K562 (cell line): ENCODE results near the gene SNX19.

Experiments used
- MTF1 ChIP-seq: fragments of 250-450 bp; sonication (Bioruptor Pico); IDR thresholded peaks from 2 replicates; pipeline ENCODE4 v1.9.0; 2021; ENCODE audit warnings: moderate library complexity, mild to moderate bottlenecking, inconsistent platforms, borderline replicate concordance
- TAF1 ChIP-seq: IDR thresholded peaks from 2 replicates; pipeline ENCODE4 v1.6.1; 2011; ENCODE audit warnings: mild to moderate bottlenecking, low read length, moderate library complexity; ENCODE audit not compliant: insufficient read depth, control insufficient read depth, severe bottlenecking; ENCODE audit errors: extremely low read depth
- TEAD4 ChIP-seq, 2 experiments: sonication (generic) in 1 of 2; formaldehyde crosslinking in 1 of 2; IDR thresholded peaks; 2 replicates each; pipeline versions ENCODE4 v1.6.1 to v1.8.0; 2012 to 2022; ENCODE audit warnings: borderline replicate concordance in 1 of 2, inconsistent platforms in 1 of 2, low read length in 1 of 2, mild to moderate bottlenecking in 1 of 2, missing genetic modification reagents in 1 of 2
- TF ChIP-seq, protein P1 (sequence below): sonication (generic); formaldehyde crosslinking; IDR thresholded peaks from 2 replicates; pipeline ENCODE4 v1.8.0; 2022; ENCODE audit warnings: mild to moderate bottlenecking, low read depth, missing genetic modification reagents
- TF ChIP-seq, protein P2 (sequence below), 3 experiments: IDR thresholded peaks in 2 of 3; conservative IDR thresholded peaks in 1 of 3; 2 replicates each; pipeline ENCODE4 v1.5.1; 2011 to 2012; ENCODE audit warnings: low read length in 3 of 3, mild to moderate bottlenecking in 3 of 3, control low read depth in 2 of 3, improper control_type of control experiment in 1 of 3, inconsistent platforms in 1 of 3, low read depth in 1 of 3, mixed read lengths in 1 of 3, moderate library complexity in 1 of 3; ENCODE audit not compliant: insufficient read depth in 2 of 3
- TF ChIP-seq, protein P3 (sequence below): sonication (generic); formaldehyde crosslinking; IDR thresholded peaks from 2 replicates; pipeline ENCODE4 v1.8.1; 2023; ENCODE audit warnings: mild to moderate bottlenecking, missing genetic modification reagents

DNA sequence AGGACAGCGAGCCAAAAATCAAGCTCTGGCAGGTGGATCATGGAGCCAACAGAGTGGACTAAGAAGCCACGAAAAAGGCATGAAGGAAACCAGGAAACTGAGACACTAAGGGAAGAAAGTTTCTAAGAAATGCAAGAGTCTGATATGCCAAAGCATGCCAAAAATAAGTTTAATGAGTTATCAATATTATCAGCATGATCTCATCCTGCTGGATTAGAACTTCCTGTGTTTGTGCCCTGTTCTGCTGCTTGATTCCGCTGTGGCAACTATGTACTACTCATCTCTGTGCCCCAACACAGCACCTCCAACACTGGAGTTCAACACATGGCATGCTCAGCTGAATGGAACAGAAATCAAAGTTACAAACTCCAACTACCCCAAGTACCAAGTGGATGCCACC is 10.8 kb downstream of the SNX19 start:
- TF ChIP-seq TEAD4 (IDR thresholded peaks at IDR 0.05; ENCODE audit: low read length) = no peak
- TF ChIP-seq TEAD4 (CRISPR knock-in tag; IDR thresholded peaks at IDR 0.05; ENCODE audit: borderline replicate concordance) = no peak
- TF ChIP-seq, protein P1, sequence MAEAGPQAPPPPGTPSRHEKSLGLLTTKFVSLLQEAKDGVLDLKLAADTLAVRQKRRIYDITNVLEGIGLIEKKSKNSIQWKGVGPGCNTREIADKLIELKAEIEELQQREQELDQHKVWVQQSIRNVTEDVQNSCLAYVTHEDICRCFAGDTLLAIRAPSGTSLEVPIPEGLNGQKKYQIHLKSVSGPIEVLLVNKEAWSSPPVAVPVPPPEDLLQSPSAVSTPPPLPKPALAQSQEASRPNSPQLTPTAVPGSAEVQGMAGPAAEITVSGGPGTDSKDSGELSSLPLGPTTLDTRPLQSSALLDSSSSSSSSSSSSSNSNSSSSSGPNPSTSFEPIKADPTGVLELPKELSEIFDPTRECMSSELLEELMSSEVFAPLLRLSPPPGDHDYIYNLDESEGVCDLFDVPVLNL = no peak
- TF ChIP-seq, protein P2, sequence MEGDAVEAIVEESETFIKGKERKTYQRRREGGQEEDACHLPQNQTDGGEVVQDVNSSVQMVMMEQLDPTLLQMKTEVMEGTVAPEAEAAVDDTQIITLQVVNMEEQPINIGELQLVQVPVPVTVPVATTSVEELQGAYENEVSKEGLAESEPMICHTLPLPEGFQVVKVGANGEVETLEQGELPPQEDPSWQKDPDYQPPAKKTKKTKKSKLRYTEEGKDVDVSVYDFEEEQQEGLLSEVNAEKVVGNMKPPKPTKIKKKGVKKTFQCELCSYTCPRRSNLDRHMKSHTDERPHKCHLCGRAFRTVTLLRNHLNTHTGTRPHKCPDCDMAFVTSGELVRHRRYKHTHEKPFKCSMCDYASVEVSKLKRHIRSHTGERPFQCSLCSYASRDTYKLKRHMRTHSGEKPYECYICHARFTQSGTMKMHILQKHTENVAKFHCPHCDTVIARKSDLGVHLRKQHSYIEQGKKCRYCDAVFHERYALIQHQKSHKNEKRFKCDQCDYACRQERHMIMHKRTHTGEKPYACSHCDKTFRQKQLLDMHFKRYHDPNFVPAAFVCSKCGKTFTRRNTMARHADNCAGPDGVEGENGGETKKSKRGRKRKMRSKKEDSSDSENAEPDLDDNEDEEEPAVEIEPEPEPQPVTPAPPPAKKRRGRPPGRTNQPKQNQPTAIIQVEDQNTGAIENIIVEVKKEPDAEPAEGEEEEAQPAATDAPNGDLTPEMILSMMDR (IDR thresholded peaks at IDR 0.05 in 2 of 3, conservative IDR thresholded peaks at IDR 0.05 in 1 of 3; ENCODE audit: insufficient read depth in 2 of 3, low read depth in 1 of 3, low read length in 3 of 3) = no peak
- TF ChIP-seq MTF1 (CRISPR knock-in tag) = no peak
- TF ChIP-seq, protein P3, sequence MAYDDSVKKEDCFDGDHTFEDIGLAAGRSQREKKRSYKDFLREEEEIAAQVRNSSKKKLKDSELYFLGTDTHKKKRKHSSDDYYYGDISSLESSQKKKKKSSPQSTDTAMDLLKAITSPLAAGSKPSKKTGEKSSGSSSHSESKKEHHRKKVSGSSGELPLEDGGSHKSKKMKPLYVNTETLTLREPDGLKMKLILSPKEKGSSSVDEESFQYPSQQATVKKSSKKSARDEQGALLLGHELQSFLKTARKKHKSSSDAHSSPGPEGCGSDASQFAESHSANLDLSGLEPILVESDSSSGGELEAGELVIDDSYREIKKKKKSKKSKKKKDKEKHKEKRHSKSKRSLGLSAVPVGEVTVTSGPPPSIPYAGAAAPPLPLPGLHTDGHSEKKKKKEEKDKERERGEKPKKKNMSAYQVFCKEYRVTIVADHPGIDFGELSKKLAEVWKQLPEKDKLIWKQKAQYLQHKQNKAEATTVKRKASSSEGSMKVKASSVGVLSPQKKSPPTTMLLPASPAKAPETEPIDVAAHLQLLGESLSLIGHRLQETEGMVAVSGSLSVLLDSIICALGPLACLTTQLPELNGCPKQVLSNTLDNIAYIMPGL = no peak
- no peak for TF ChIP-seq TAF1
